Body of pancreas (tissue), 4 donors: Measurements from ENCODE around the gene LTBP1. TPM values are rescaled to one million over a fixed set of nuclear protein-coding genes. Genes with fewer than 3 reads are reported as not detected.
A peak's percentile ranks its signal among the peaks of the same experiment; 100 is the strongest.

ENCODE experiments used
- ATAC-seq: fragments of 150-250 bp; one replicate; pipeline ENCODE4 v1.9.1; 2016
- DNase-seq, 4 donors: peaks; one replicate each; pipeline ENCODE4 v3.0.0-alpha.2; 2019
- H3K27ac ChIP-seq, 4 donors: fragments of 200-600 bp; sonication (generic); 1 replicate in 3 of 4; 2 replicates in 1 of 4; pipeline versions ENCODE4 v1.5.1 to v1.6.1; 2016 to 2019; ENCODE audit warnings: mild to moderate bottlenecking in 1 of 4, mixed read lengths in 1 of 4, moderate library complexity in 1 of 4
- H3K27me3 ChIP-seq, 2 donors: fragments of 200-600 bp; sonication (generic); one replicate each; pipeline ENCODE4 v1.6.0; 2016; ENCODE audit warnings: mild to moderate bottlenecking in 1 of 2
- H3K36me3 ChIP-seq, 2 donors: fragments of 200-600 bp; sonication (generic); replicated peaks in 1 of 2; 2 replicates each; pipeline ENCODE4 v1.5.1; 2016; ENCODE audit warnings: low read depth in 2 of 2; ENCODE audit not compliant: insufficient read depth in 1 of 2
- H3K4me1 ChIP-seq: fragments of 200-600 bp; sonication (generic); one replicate; pipeline ENCODE4 v1.6.0; 2016
- H3K4me3 ChIP-seq, 2 donors: fragments of 200-600 bp; sonication (generic); 1 replicate in 1 of 2; 2 replicates in 1 of 2; pipeline ENCODE4 v1.5.1; 2016 to 2019
- H3K9me3 ChIP-seq, 3 donors: fragments of 200-600 bp; sonication (generic); 1 replicate in 2 of 3; 2 replicates in 1 of 3; pipeline ENCODE4 v1.5.1; 2016
- CTCF ChIP-seq, 7 experiments: fragments of 450-650 bp in 4 of 7; fragments of 200-600 bp in 3 of 7; sonication (generic) in 3 of 7; IDR thresholded peaks; one replicate each; pipeline ENCODE4 v1.5.1; 2016 to 2019; ENCODE audit warnings: antibody characterized with exemption in 7 of 7
- POLR2A ChIP-seq, 3 donors: fragments of 450-650 bp; IDR thresholded peaks; one replicate each; pipeline ENCODE4 v1.6.1; 2016; ENCODE audit warnings: antibody characterized with exemption in 3 of 3, mild to moderate bottlenecking in 2 of 3
- WGBS, 2 donors: methylation state at CpG; one replicate each; pipeline ENCODE4 v1.1.5; 2017; 5-methylcytosine and 5-hydroxymethylcytosine counted together
- intact Hi-C: fragments of 100-400 bp; cut with DNase I; formaldehyde crosslinking; loops from one replicate; pipeline ENCODE4 v1.15.1; 2023
- total RNA-seq, 2 donors: library from RNA; depleted of rRNA; stranded (reverse); fragments of >200 nt; gene quantifications; one replicate each; pipeline ENCODE4 v1.1.0, GENCODE V29; 2016

The LTBP1 gene
- total RNA-seq, 2 donors from 2014 or later, result 8.8 to 10.2 TPM

GRCh38 chr2:33420726-33421125, 474.0 kb downstream of the LTBP1 start:
- no peaks in the 10 kb centered on the region for H3K4me1 ChIP-seq
- TF ChIP-seq POLR2A (IDR thresholded peaks at IDR 0.05) (no peak), CTCF (IDR thresholded peaks at IDR 0.05) (no peak)
- intact Hi-C loops, result no loop called here
- WGBS, 2 donors, result 86 to 93% methylated on average over 2 to 4 of the region's 4 CpGs
- no peaks in the 10 kb centered on the region for H3K27me3 ChIP-seq
- no peaks in the 10 kb centered on the region for H3K36me3 ChIP-seq
- ATAC-seq (no peak), DNase-seq (no peak)
- H3K4me3 ChIP-seq, result no peak overlapping the region
- no peaks in the 10 kb centered on the region for H3K9me3 ChIP-seq
- H3K27ac ChIP-seq, result no peak overlapping the region

- no peak for DNase-seq
- ATAC-seq, result no peak
- intact Hi-C loops, result no loop called here
- TF ChIP-seq CTCF (IDR thresholded peaks at IDR 0.05), result no peak
- no peaks in the 10 kb centered on the region for H3K36me3 ChIP-seq
- H3K4me3 ChIP-seq, result no peak overlapping the region
- no peak overlapping the region for H3K27ac ChIP-seq
- H3K27me3 ChIP-seq, result no peaks in the 10 kb centered on the region
- H3K9me3 ChIP-seq, result no peaks in the 10 kb centered on the region
- no peaks in the 10 kb centered on the region for H3K4me1 ChIP-seq
- WGBS, 2 donors, result 51 to 59% methylated on average over 2 of the region's 2 CpGs
These were observed 475.1 kb downstream of the LTBP1 start for GRCh38 chr2:33421820-33422219.

DNA sequence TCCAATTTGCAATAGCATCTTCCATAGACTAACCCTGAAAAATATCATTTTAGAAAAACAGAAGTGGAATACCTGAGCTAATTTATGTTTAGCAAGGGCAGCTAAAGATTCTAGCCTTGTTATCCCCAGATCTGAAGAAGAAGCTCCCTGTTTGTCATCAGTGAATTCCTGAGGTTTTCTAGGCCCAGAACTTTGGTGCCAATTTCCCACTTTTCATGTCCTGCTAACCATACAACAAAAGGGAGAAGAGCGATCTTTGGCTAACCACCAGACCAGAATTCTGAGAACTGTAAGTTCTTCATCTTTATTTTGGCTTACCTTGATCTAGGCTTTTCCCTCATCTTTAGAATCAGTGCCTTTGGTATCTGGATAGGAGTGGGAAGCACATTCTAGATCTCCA, 478.4 kb downstream of the LTBP1 start:
- H3K27me3 ChIP-seq, result no peaks in the 10 kb centered on the region
- intact Hi-C loops, result no loop called here
- no peaks in the 10 kb centered on the region for H3K4me1 ChIP-seq
- WGBS, 2 donors, result 95% methylated on average over 1 of the region's 1 CpG
- H3K27ac ChIP-seq, result no peak overlapping the region
- ATAC-seq, result no peak
- H3K36me3 ChIP-seq, result no peaks in the 10 kb centered on the region
- no peak overlapping the region for H3K4me3 ChIP-seq
- TF ChIP-seq POLR2A (IDR thresholded peaks at IDR 0.05) (no peak), CTCF (IDR thresholded peaks at IDR 0.05) (no peak)
- no peak for DNase-seq
- H3K9me3 ChIP-seq, result no peaks in the 10 kb centered on the region

DNA sequence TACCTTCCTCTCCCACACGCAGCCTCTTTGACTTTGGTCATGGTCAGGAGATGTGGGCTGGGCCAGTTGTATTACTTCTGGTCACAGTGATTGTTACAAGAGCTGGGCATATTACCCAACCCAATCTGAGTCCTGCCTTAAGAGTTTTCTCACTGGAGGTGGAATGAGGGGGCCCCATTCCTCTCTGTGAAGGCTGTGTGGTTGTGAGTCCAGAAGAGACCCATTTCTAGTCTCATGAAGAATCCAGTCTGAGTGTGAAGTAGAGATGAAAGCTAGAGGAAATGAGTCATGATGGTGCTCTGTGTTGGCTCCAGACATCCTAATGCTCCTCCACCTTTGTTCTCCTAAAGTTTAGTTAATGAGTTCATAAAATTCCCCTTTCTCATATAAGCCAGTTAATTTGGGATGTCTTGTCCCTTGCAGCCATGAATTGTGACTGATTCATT, 478.9 kb downstream of the LTBP1 start:
- H3K27ac ChIP-seq, result no peak overlapping the region
- H3K4me3 ChIP-seq, result no peak overlapping the region
- no peaks in the 10 kb centered on the region for H3K36me3 ChIP-seq
- TF ChIP-seq CTCF (IDR thresholded peaks at IDR 0.05), result no peak
- TF ChIP-seq POLR2A (IDR thresholded peaks at IDR 0.05), result no peak
- no peaks in the 10 kb centered on the region for H3K4me1 ChIP-seq
- DNase-seq (no peak), ATAC-seq (no peak)
- intact Hi-C loops, result no loop called here
- 83 to 100% methylated on average over 1 of the region's 1 CpG for WGBS, 2 donors
- no peaks in the 10 kb centered on the region for H3K27me3 ChIP-seq
- no peaks in the 10 kb centered on the region for H3K9me3 ChIP-seq

GRCh38 chr2:33426666-33427231, 480.0 kb downstream of the LTBP1 start:
- DNase-seq (peak; percentile 55 to 70 (median 66)), ATAC-seq (no peak)
- Histone ChIP-seq H3K36me3 (no peaks in the 10 kb centered on the region), H3K27ac (no peak overlapping the region), H3K4me3 (no peak overlapping the region), H3K27me3 (no peaks in the 10 kb centered on the region), H3K4me1 (no peaks in the 10 kb centered on the region), H3K9me3 (no peaks in the 10 kb centered on the region)
- intact Hi-C loops, result no loop called here
- WGBS, 2 donors, result 60 to 66% methylated on average over 3 of the region's 3 CpGs
- no peak for TF ChIP-seq POLR2A (IDR thresholded peaks at IDR 0.05)
- TF ChIP-seq CTCF (IDR thresholded peaks at IDR 0.05), result no peak
